B cell (primary cell): ENCODE measurements around the gene PDHB.
"Not testable (repeated sequence)": the region's sequence is repeated elsewhere in the genome, so short reads cannot be mapped to it uniquely, and the experiment has no call there.

Experiments used
- EZH2 ChIP-seq: IDR thresholded peaks from 2 replicates; pipeline ENCODE4 v1.6.1; 2012; ENCODE audit warnings: borderline replicate concordance, low read depth, mild to moderate bottlenecking, moderate library complexity, low read length; ENCODE audit not compliant: insufficient read depth, poor library complexity, severe bottlenecking
- TF ChIP-seq, protein P1 (sequence below): fragments of 200-600 bp; IDR thresholded peaks from one replicate; pipeline ENCODE4 v1.8.0; 2022; ENCODE audit warnings: antibody characterized with exemption, mild to moderate bottlenecking

DNA sequence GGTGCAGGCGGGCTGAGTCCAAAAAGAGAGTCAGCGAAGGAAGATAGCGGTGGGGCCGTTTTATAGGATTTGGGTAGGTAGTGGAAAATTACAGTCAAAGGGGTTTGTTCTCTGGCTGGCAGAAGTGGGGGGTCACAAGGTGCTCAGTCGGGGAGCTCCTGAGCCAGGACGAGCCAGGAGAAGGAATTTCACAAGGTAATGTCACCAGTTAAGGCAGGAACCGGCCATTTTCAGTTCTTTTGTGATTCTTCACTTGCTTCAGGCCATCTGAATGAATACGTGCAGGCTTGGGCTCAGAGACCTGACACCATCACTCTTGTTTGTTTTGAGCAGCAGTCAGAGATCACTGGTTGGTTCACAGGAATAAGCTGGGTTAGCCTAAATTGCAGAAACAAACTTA, 3.6 kb upstream of the PDHB start:
- TF ChIP-seq, protein P1, sequence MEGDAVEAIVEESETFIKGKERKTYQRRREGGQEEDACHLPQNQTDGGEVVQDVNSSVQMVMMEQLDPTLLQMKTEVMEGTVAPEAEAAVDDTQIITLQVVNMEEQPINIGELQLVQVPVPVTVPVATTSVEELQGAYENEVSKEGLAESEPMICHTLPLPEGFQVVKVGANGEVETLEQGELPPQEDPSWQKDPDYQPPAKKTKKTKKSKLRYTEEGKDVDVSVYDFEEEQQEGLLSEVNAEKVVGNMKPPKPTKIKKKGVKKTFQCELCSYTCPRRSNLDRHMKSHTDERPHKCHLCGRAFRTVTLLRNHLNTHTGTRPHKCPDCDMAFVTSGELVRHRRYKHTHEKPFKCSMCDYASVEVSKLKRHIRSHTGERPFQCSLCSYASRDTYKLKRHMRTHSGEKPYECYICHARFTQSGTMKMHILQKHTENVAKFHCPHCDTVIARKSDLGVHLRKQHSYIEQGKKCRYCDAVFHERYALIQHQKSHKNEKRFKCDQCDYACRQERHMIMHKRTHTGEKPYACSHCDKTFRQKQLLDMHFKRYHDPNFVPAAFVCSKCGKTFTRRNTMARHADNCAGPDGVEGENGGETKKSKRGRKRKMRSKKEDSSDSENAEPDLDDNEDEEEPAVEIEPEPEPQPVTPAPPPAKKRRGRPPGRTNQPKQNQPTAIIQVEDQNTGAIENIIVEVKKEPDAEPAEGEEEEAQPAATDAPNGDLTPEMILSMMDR = not testable (repeated sequence)
- not testable (repeated sequence) for TF ChIP-seq EZH2
